Measurements from ENCODE around the gene TEAD3. TPM values are rescaled to one million over a fixed set of nuclear protein-coding genes. Genes with fewer than 3 reads are reported as not detected.

The TEAD3 gene
- total RNA-seq, 2 experiments from 2014 or later, result not detected

- Histone ChIP-seq H3K4me2 (ENCODE audit: low read length) (no peak overlapping the region), H3K36me3 (ENCODE audit: insufficient read depth, low read length) (no peaks in the 10 kb centered on the region), H3K9me3 (ENCODE audit: low read length) (no peaks in the 10 kb centered on the region), H3K27ac (ENCODE audit: low read depth, low read length, poor library complexity, severe bottlenecking) (no peak overlapping the region), H4K20me1 (ENCODE audit: insufficient read depth, low read length) (no peaks in the 10 kb centered on the region), H3K9me2 (ENCODE audit: insufficient read depth, low read length) (no peaks in the 10 kb centered on the region), H3K79me2 (ENCODE audit: insufficient read depth, low read depth, low read length) (no peaks in the 10 kb centered on the region), H2AFZ (ENCODE audit: low read length) (no peak overlapping the region), H3K4me3 (ENCODE audit: low read depth, low read length, poor library complexity, severe bottlenecking) (no peak overlapping the region), H3K4me1 (ENCODE audit: insufficient read depth, low read length, poor library complexity, severe bottlenecking) (no peaks in the 10 kb centered on the region)
- intact Hi-C loops (cut with micrococcal nuclease; ENCODE audit: unreplicated experiment), result no loop called here
- ChIA-PET CTCF (ENCODE audit: unreplicated experiment) (interaction anchor here (0.6 kb wide), 2 partner anchors 144 to 297 kb away, joined by 3 read pairs; no protein-coding TSS in a partner anchor), POLR2A (no interaction called here)
- no peak for TF ChIP-seq EZH2phosphoT487 (IDR thresholded peaks at IDR 0.05; ENCODE audit: borderline replicate concordance, low read depth, low read length)
- TF ChIP-seq, protein P1, sequence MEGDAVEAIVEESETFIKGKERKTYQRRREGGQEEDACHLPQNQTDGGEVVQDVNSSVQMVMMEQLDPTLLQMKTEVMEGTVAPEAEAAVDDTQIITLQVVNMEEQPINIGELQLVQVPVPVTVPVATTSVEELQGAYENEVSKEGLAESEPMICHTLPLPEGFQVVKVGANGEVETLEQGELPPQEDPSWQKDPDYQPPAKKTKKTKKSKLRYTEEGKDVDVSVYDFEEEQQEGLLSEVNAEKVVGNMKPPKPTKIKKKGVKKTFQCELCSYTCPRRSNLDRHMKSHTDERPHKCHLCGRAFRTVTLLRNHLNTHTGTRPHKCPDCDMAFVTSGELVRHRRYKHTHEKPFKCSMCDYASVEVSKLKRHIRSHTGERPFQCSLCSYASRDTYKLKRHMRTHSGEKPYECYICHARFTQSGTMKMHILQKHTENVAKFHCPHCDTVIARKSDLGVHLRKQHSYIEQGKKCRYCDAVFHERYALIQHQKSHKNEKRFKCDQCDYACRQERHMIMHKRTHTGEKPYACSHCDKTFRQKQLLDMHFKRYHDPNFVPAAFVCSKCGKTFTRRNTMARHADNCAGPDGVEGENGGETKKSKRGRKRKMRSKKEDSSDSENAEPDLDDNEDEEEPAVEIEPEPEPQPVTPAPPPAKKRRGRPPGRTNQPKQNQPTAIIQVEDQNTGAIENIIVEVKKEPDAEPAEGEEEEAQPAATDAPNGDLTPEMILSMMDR (conservative IDR thresholded peaks at IDR 0.05; ENCODE audit: low read length), result no peak
- DNase-seq (ENCODE audit: low spot score), result no peak
- no TSS peak for BruUV-seq (replicated peaks)
Observed at GRCh38 chr6:35486005-35486925, 10.6 kb downstream of the TEAD3 start.

DNA sequence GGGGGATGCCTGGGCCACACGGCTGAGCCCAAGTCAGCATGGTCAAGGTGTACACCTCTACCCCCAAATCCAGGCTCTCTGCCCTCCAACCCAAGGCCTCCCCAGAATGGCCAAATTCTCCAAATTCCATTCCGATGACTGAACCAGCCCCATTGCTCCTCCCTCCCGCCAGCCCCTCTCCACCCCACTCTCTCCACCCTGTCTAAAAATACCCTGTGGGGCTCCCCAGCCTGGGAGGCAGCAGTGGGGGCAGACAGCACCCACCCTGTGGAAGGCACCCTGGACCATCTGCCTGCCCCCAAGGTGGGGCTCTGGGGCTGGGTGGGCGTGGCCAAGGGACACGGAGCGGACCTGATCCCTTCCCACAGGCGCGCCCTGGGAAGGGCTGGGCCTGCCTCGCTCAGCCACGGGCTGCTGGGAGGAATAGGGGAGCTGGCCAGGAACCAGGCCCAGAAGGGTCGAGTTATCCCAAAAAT is 11.4 kb downstream of the TEAD3 start:
- Histone ChIP-seq H3K27ac (ENCODE audit: low read depth, low read length, poor library complexity, severe bottlenecking) (no peak overlapping the region), H2AFZ (ENCODE audit: low read length) (no peak overlapping the region), H3K4me2 (ENCODE audit: low read length) (no peak overlapping the region)

More for the DNA sequence above, 11.4 kb downstream of the TEAD3 start:
- TF ChIP-seq EZH2phosphoT487 (IDR thresholded peaks at IDR 0.05; ENCODE audit: borderline replicate concordance, low read depth, low read length), result no peak
- TF ChIP-seq, protein P1 (conservative IDR thresholded peaks at IDR 0.05; ENCODE audit: low read length), result no peak
- Histone ChIP-seq H3K9me2 (ENCODE audit: insufficient read depth, low read length) (no peaks in the 10 kb centered on the region), H3K4me1 (ENCODE audit: insufficient read depth, low read length, poor library complexity, severe bottlenecking) (no peaks in the 10 kb centered on the region), H3K4me3 (ENCODE audit: low read depth, low read length, poor library complexity, severe bottlenecking) (no peak overlapping the region), H3K79me2 (ENCODE audit: insufficient read depth, low read depth, low read length) (no peaks in the 10 kb centered on the region), H4K20me1 (ENCODE audit: insufficient read depth, low read length) (no peaks in the 10 kb centered on the region), H3K36me3 (ENCODE audit: insufficient read depth, low read length) (no peaks in the 10 kb centered on the region), H3K9me3 (ENCODE audit: low read length) (no peaks in the 10 kb centered on the region)
- BruUV-seq (replicated peaks), result no TSS peak
- intact Hi-C loops (cut with micrococcal nuclease; ENCODE audit: unreplicated experiment), result no loop called here
- POLR2A ChIA-PET, result no interaction called here
- DNase-seq (ENCODE audit: low spot score), result no peak
- CTCF ChIA-PET (ENCODE audit: unreplicated experiment), result no interaction called here
